Esophagus muscularis mucosa (tissue), 4 donors: Measurements from ENCODE around the gene FAM89B. TPM values are rescaled to one million over a fixed set of nuclear protein-coding genes. Genes with fewer than 3 reads are reported as not detected.

ENCODE experiments used
- DNase-seq: peaks from one replicate; pipeline ENCODE4 v3.0.0-alpha.2; 2017; ENCODE audit errors: extremely low spot score
- H3K27ac ChIP-seq, 4 donors: fragments of 200-600 bp; sonication (generic); replicated peaks in 1 of 4; 1 replicate in 3 of 4; 2 replicates in 1 of 4; pipeline ENCODE4 v1.5.1; 2016 to 2019; ENCODE audit warnings: mild to moderate bottlenecking in 1 of 4
- H3K27me3 ChIP-seq, 4 donors: fragments of 200-600 bp; sonication (generic); one replicate each; pipeline versions ENCODE4 v1.5.1 to v1.6.0; 2016 to 2019
- H3K36me3 ChIP-seq, 4 donors: fragments of 200-600 bp; sonication (generic); one replicate each; pipeline ENCODE4 v1.5.1; 2016 to 2019
- H3K4me1 ChIP-seq, 4 donors: fragments of 200-600 bp; sonication (generic); one replicate each; pipeline ENCODE4 v1.5.1; 2016 to 2019
- H3K4me3 ChIP-seq, 4 donors: fragments of 200-600 bp; sonication (generic); 1 replicate in 2 of 4; 2 replicates in 2 of 4; pipeline ENCODE4 v1.5.1; 2016 to 2019; ENCODE audit warnings: mild to moderate bottlenecking in 4 of 4, moderate library complexity in 1 of 4
- H3K9me3 ChIP-seq, 4 donors: fragments of 200-600 bp; sonication (generic); 1 replicate in 3 of 4; 2 replicates in 1 of 4; pipeline ENCODE4 v1.5.1; 2016 to 2019
- EP300 ChIP-seq: sonication (generic); formaldehyde crosslinking; IDR thresholded peaks from one replicate; pipeline ENCODE4 v1.6.1; 2017; ENCODE audit warnings: antibody characterized with exemption
- POLR2A ChIP-seq: fragments of 450-650 bp; IDR thresholded peaks from one replicate; pipeline ENCODE4 v1.6.1; 2017; ENCODE audit warnings: antibody characterized with exemption, moderate library complexity, mild to moderate bottlenecking, low read depth
- POLR2AphosphoS5 ChIP-seq, 2 donors: sonication (generic); formaldehyde crosslinking; IDR thresholded peaks; one replicate each; pipeline ENCODE4 v1.6.1; 2017; ENCODE audit warnings: antibody characterized with exemption in 2 of 2
- WGBS: methylation state at CpG from one replicate; pipeline ENCODE4 v1.1.5; 2018; 5-methylcytosine and 5-hydroxymethylcytosine counted together
- intact Hi-C: fragments of 100-400 bp; cut with DNase I; formaldehyde crosslinking; loops from one replicate; pipeline ENCODE4 v1.15.1; 2023
- total RNA-seq, 4 donors: library from RNA; depleted of rRNA; stranded (reverse); fragments of >200 nt; gene quantifications; one replicate each; pipeline versions ENCODE4 v1.1.0 to v1.2.1, GENCODE V29; 2016
- TF ChIP-seq, protein P1 (sequence below), 3 experiments: fragments of 200-600 bp in 2 of 3; fragments of 450-650 bp in 1 of 3; sonication (generic) in 2 of 3; IDR thresholded peaks; one replicate each; pipeline ENCODE4 v1.5.1; 2017 to 2019; ENCODE audit warnings: antibody characterized with exemption in 3 of 3, mild to moderate bottlenecking in 2 of 3, moderate library complexity in 1 of 3

Gene FAM89B
- total RNA-seq, 4 donors from 2014 or later = 47.9 to 90.4 (median 75.0) TPM

DNA sequence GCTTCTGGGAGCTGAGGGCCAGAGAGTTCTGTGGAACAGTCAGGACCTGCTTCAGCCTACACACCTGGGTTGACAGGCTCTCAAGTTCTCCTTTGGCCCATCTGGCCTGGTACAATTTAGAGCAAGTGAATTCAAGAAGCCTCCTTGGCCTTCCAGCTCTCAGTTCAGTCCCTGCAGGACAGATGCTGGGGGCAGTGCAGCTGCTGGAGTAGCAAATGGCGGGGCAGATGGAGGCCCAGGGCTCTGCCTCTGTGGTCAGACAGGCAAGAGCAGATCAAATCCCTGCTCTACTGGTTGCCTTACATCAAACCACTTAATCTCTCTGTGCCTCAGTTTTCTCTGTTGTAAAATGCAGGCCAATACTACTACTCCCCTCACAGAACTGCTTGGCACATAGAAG is 31.9 kb downstream of the FAM89B start:
- TF ChIP-seq, protein P1, sequence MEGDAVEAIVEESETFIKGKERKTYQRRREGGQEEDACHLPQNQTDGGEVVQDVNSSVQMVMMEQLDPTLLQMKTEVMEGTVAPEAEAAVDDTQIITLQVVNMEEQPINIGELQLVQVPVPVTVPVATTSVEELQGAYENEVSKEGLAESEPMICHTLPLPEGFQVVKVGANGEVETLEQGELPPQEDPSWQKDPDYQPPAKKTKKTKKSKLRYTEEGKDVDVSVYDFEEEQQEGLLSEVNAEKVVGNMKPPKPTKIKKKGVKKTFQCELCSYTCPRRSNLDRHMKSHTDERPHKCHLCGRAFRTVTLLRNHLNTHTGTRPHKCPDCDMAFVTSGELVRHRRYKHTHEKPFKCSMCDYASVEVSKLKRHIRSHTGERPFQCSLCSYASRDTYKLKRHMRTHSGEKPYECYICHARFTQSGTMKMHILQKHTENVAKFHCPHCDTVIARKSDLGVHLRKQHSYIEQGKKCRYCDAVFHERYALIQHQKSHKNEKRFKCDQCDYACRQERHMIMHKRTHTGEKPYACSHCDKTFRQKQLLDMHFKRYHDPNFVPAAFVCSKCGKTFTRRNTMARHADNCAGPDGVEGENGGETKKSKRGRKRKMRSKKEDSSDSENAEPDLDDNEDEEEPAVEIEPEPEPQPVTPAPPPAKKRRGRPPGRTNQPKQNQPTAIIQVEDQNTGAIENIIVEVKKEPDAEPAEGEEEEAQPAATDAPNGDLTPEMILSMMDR (IDR thresholded peaks at IDR 0.05) = no peak
- TF ChIP-seq EP300 (no peak), POLR2AphosphoS5 (IDR thresholded peaks at IDR 0.05) (no peak), POLR2A (no peak)
- Histone ChIP-seq H3K4me3 (no peak overlapping the region), H3K9me3 (no peaks in the 10 kb centered on the region), H3K27ac (peak overlapping the region in 1 of 4 donors; percentile 96), H3K36me3 (peaks cover 25 to 91% (median 78%) of the 10 kb centered on the region in 4 donors), H3K27me3 (no peaks in the 10 kb centered on the region), H3K4me1 (peaks cover 23 to 38% (median 34%) of the 10 kb centered on the region in 4 donors)
- 100% methylated on average over 1 of the region's 1 CpG for WGBS
- DNase-seq = no peak
- intact Hi-C loops = no loop called here

DNA sequence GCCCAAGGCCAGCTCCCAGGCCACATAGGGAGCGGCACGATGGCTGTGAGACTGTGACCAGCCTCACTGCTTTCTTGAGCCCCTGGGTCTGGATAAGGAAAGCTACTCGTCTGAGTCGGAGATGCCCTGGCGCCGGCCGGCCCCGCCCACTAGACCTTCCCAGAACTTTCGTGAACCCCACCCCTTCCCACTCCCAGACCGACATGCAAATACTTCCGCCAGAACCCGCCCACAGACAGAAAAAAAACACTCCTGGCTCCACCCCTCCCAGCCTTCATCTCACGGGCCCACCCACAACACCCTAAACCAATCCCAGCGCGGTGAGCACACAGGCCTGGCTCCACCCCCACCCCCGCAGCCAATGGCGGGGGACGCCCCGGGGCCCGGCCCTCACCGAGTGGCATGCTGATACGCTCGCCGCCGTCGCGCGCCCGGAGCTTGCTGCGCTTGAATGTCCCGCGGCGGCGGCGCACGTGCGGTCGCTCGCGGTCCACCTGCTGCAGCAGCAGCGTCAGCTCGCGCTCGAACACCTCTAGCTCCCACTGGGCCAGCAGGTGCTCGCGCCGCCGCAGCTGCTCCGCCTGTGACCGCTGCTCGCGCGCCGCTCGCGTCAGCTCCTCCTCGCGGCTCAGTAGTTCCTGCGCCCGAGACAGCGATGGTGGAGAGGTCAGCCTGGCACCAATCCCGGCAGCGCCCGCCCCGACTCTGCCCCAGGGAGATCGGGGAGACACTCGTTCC is 34.7 kb downstream of the FAM89B start:
- WGBS = 40% methylated on average over 14 of the region's 67 CpGs
- H3K36me3 ChIP-seq = peaks cover 25 to 77% (median 69%) of the 10 kb centered on the region in 4 donors
- TF ChIP-seq EP300 (peak; percentile 58), POLR2A (no peak), POLR2AphosphoS5 (IDR thresholded peaks at IDR 0.05) (peak; percentile 69 to 74)
- no peaks in the 10 kb centered on the region for H3K27me3 ChIP-seq
- H3K9me3 ChIP-seq = no peaks in the 10 kb centered on the region
- H3K4me1 ChIP-seq = peaks cover 47 to 66% (median 62%) of the 10 kb centered on the region in 4 donors
- H3K4me3 ChIP-seq = peak overlapping the region; percentile 44 to 50 (median 46)
- intact Hi-C loops = no loop called here
- peak; percentile 99 for DNase-seq
- peak overlapping the region; percentile 83 to 96 (median 84) for H3K27ac ChIP-seq

DNA sequence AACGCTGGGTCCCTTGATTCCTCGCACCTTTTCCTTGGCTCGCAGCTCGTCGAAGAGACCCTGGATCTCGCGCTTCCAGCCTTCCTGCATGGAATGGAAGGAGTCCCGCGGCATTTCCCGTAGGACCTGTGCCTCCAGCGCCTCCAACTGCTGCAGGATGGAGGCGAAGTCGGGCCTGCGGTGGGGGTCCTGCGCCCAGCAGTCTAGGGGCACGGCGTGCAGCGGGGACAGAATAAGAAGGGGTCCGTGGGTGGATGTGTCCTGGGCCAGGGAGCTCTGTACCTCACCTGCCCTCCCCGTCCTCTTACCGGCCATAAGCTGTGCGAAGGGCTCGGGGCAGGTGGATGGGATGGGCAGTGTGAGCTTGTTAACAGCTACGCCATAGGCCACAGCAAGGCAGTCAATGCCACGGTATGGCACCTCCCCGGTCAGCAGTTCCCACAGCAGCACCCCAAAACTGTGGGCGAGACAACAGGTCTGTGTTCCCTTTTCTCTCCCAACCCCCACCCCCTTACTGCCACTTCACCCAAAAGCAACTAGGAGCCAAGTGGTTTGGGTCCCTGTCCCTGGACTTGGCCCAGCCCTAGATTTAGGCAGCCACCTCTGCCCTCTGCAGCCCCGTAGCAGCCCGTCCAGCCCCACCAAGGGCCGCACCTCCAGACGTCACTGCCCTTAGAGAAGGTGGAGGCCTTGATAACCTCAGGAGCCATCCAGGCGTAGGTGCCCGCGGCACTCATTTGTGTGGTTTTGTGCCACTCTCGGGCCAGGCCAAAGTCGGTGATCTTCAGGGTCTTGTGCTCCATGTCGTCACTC is 35.5 kb downstream of the FAM89B start:
- Histone ChIP-seq H3K4me1 (peaks cover 54 to 74% (median 69%) of the 10 kb centered on the region in 4 donors), H3K27ac (peak overlapping the region; percentile 68 to 96 (median 83)), H3K27me3 (no peaks in the 10 kb centered on the region), H3K4me3 (peak overlapping the region; percentile 44 to 50 (median 46)), H3K9me3 (no peaks in the 10 kb centered on the region), H3K36me3 (peaks cover 25 to 77% (median 69%) of the 10 kb centered on the region in 4 donors)
- TF ChIP-seq POLR2A = no peak
- TF ChIP-seq, protein P1 (IDR thresholded peaks at IDR 0.05) = no peak
- no peak for TF ChIP-seq EP300
- no peak for TF ChIP-seq POLR2AphosphoS5 (IDR thresholded peaks at IDR 0.05)
- 77% methylated on average over 23 of the region's 37 CpGs for WGBS
- DNase-seq = no peak
- intact Hi-C loops = no loop called here

DNA sequence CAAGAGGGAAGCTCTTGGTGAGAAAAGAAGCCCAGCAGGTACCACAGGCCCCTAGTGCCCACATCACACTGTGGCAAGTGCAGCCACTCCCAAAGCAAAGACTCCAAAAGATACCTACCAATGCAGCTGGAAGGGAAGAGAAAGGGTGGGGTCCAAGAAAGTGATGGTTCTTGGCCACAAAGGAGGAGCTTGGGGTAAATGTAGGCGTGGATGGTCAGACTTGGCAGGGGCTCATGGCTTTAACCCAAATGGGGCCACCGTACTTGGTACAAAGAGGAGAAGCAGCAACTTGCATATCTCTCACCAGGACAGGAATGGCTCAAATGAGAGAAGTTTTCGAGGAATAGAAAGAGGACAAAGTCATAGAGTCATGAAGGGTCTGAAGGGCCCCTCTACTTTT is 36.9 kb downstream of the FAM89B start:
- TF ChIP-seq, protein P1 (IDR thresholded peaks at IDR 0.05) = no peak
- TF ChIP-seq POLR2A (no peak), POLR2AphosphoS5 (IDR thresholded peaks at IDR 0.05) (no peak), EP300 (no peak)
- peaks cover 20 to 65% (median 56%) of the 10 kb centered on the region in 4 donors for H3K36me3 ChIP-seq
- H3K27me3 ChIP-seq = no peaks in the 10 kb centered on the region
- DNase-seq = no peak
- no peak overlapping the region for H3K4me3 ChIP-seq
- H3K4me1 ChIP-seq = peaks cover 60 to 84% (median 79%) of the 10 kb centered on the region in 4 donors
- H3K27ac ChIP-seq = peak overlapping the region; percentile 87 to 97 (median 96)
- intact Hi-C loops = no loop called here
- H3K9me3 ChIP-seq = no peaks in the 10 kb centered on the region
- 46% methylated on average over 3 of the region's 3 CpGs for WGBS

DNA sequence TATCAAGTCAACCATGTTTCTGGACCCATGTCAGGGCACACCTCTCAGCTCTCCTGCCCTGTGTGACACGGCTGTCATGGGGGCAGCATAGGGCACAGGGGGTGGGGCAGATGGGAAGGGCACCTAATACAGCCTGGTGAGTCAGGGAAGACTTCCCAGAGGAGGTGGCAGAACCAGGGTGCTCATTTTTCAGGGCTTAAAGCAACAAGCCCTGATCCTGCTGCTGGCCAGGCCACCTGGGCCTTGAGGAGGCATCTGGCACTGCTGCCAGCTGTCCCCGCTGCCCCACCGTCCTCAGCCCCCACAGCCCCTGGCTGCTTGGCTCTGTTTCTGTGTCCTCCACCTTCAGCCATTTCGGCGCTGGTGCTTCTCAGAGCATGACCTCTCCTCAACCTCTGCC is 37.3 kb downstream of the FAM89B start:
- H3K27ac ChIP-seq = peak overlapping the region; percentile 87 to 97 (median 96)
- no peaks in the 10 kb centered on the region for H3K27me3 ChIP-seq
- peaks cover 18 to 61% (median 52%) of the 10 kb centered on the region in 4 donors for H3K36me3 ChIP-seq
- DNase-seq = no peak
- H3K9me3 ChIP-seq = no peaks in the 10 kb centered on the region
- no peak overlapping the region for H3K4me3 ChIP-seq
- no peak for TF ChIP-seq EP300
- TF ChIP-seq POLR2A = no peak
- TF ChIP-seq, protein P1 (IDR thresholded peaks at IDR 0.05) = no peak
- no peak for TF ChIP-seq POLR2AphosphoS5 (IDR thresholded peaks at IDR 0.05)
- H3K4me1 ChIP-seq = peaks cover 60 to 84% (median 79%) of the 10 kb centered on the region in 4 donors
- 85% methylated on average over 4 of the region's 5 CpGs for WGBS
- intact Hi-C loops = no loop called here
